GM23338 (cell line): ENCODE measurements around the gene PAX5. TPM values are rescaled to one million over a fixed set of nuclear protein-coding genes. Genes with fewer than 3 reads are reported as not detected.

ENCODE experiments used
- ATAC-seq: fragments of 200-7000 bp; cut with Tn5 transposase; 3 replicates; pipeline ENCODE4 v1.9.1; 2020
- DNase-seq: peaks from one replicate; pipeline ENCODE4 v3.0.0-alpha.2; 2015; ENCODE audit warnings: low spot score
- H2AFZ ChIP-seq: fragments of 200-600 bp; sonication (generic); 2 replicates; pipeline ENCODE4 v1.8.0; 2016; ENCODE audit warnings: antibody characterized with exemption, mild to moderate bottlenecking, moderate library complexity
- H3F3A ChIP-seq: fragments of 200-600 bp; sonication (generic); replicated peaks from 2 replicates; pipeline ENCODE4 v1.8.0; 2017; ENCODE audit warnings: antibody characterized with exemption, mixed run types, low read depth
- H3K27ac ChIP-seq: fragments of 200-600 bp; sonication (generic); 2 replicates; pipeline ENCODE4 v1.6.1; 2016; ENCODE audit warnings: low read depth
- H3K27me3 ChIP-seq: fragments of 200-600 bp; sonication (generic); 2 replicates; pipeline ENCODE4 v1.8.0; 2016; ENCODE audit warnings: mild to moderate bottlenecking, mixed run types, moderate library complexity; ENCODE audit not compliant: insufficient read depth
- H3K36me3 ChIP-seq: fragments of 200-600 bp; sonication (generic); 2 replicates; pipeline ENCODE4 v1.8.0; 2016; ENCODE audit warnings: mild to moderate bottlenecking; ENCODE audit not compliant: insufficient read depth
- H3K4me1 ChIP-seq: fragments of 200-600 bp; sonication (generic); 2 replicates; pipeline ENCODE4 v1.8.0; 2016; ENCODE audit warnings: mild to moderate bottlenecking, moderate library complexity; ENCODE audit not compliant: insufficient read depth
- H3K4me2 ChIP-seq: fragments of 200-600 bp; sonication (generic); 2 replicates; pipeline ENCODE4 v1.7.1; 2017; ENCODE audit warnings: mixed run types
- H3K4me3 ChIP-seq: fragments of 200-600 bp; sonication (generic); 2 replicates; pipeline ENCODE4 v1.6.1; 2016; ENCODE audit warnings: mixed run types
- H3K79me2 ChIP-seq: fragments of 200-600 bp; sonication (generic); replicated peaks from 2 replicates; pipeline ENCODE4 v1.8.0; 2017; ENCODE audit warnings: mild to moderate bottlenecking; ENCODE audit not compliant: insufficient read depth
- H3K9me2 ChIP-seq: fragments of 200-600 bp; sonication (generic); 2 replicates; pipeline ENCODE4 v1.8.0; 2017; ENCODE audit not compliant: insufficient read depth
- H4K20me1 ChIP-seq: fragments of 200-600 bp; sonication (generic); replicated peaks from 2 replicates; pipeline ENCODE4 v1.8.0; 2017; ENCODE audit warnings: mild to moderate bottlenecking; ENCODE audit not compliant: insufficient read depth
- H3K27ac Mint-ChIP-seq: 2 replicates; pipeline ENCODE4 v1.8.0; 2020; ENCODE audit warnings: inconsistent platforms, mild to moderate bottlenecking, moderate library complexity, mixed read lengths
- H3K27me3 Mint-ChIP-seq: 3 replicates; pipeline ENCODE4 v1.8.0; 2022; ENCODE audit warnings: low read depth, mild to moderate bottlenecking, moderate library complexity, mixed read lengths, inconsistent platforms; ENCODE audit not compliant: insufficient read depth, poor library complexity
- H3K36me3 Mint-ChIP-seq: 3 replicates; pipeline ENCODE4 v1.8.0; 2021; ENCODE audit warnings: low read depth, mild to moderate bottlenecking, inconsistent platforms, moderate library complexity, mixed read lengths
- H3K4me1 Mint-ChIP-seq: 3 replicates; pipeline ENCODE4 v1.8.0; 2020; ENCODE audit warnings: mild to moderate bottlenecking, inconsistent platforms, mixed read lengths
- H3K4me3 Mint-ChIP-seq: 3 replicates; pipeline ENCODE4 v1.8.0; 2021; ENCODE audit warnings: moderate library complexity, mild to moderate bottlenecking, inconsistent platforms, mixed read lengths
- H3K9me3 Mint-ChIP-seq: 3 replicates; pipeline ENCODE4 v1.8.0; 2020; ENCODE audit warnings: moderate library complexity, mild to moderate bottlenecking, inconsistent platforms, mixed read lengths
- EZH2 ChIP-seq: fragments of 200-600 bp; sonication (generic); IDR thresholded peaks from one replicate; pipeline ENCODE4 v1.8.0; 2017; ENCODE audit warnings: antibody characterized with exemption, mild to moderate bottlenecking, low read depth; ENCODE audit not compliant: unreplicated experiment
- EZH2phosphoT487 ChIP-seq: fragments of 200-600 bp; sonication (generic); IDR thresholded peaks from one replicate; pipeline ENCODE4 v1.8.1; 2018; ENCODE audit warnings: antibody characterized with exemption; ENCODE audit not compliant: unreplicated experiment
- JUNB ChIP-seq: IDR thresholded peaks from one replicate; pipeline ENCODE4 v1.6.1; 2016; ENCODE audit warnings: antibody characterized with exemption; ENCODE audit not compliant: unreplicated experiment
- NANOG ChIP-seq: IDR thresholded peaks from 2 replicates; pipeline ENCODE4 v1.6.1; 2016; ENCODE audit warnings: antibody characterized with exemption, borderline replicate concordance
- POLR2AphosphoS5 ChIP-seq: IDR thresholded peaks from 2 replicates; pipeline ENCODE4 v1.6.1; 2016; ENCODE audit warnings: antibody characterized with exemption, low read depth
- STAT1 ChIP-seq: IDR thresholded peaks from one replicate; pipeline ENCODE4 v1.6.1; 2016; ENCODE audit warnings: antibody characterized with exemption; ENCODE audit not compliant: unreplicated experiment
- ZNF114 ChIP-seq: fragments of 250-450 bp; sonication (Bioruptor Pico); IDR thresholded peaks from 2 replicates; pipeline ENCODE4 v1.5.0; 2020; ENCODE audit warnings: mild to moderate bottlenecking, moderate library complexity
- ZNF331 ChIP-seq: fragments of 250-450 bp; sonication (Bioruptor Pico); IDR thresholded peaks from 2 replicates; pipeline ENCODE4 v1.5.0; 2020; ENCODE audit warnings: low read depth, mild to moderate bottlenecking, moderate library complexity
- polyA plus RNA-seq: library from polyadenylated mRNA; unstranded; fragments of >200 nt; fragmentation: Nextera tagmentation; extraction: Ambion mirVana; gene quantifications from 2 replicates; pipeline ENCODE4 v1.2.1, GENCODE V29; 2016
- total RNA-seq: library from RNA; depleted of rRNA; stranded (reverse); fragments of >200 nt; shearing (Covaris generic); gene quantifications from 2 replicates; pipeline ENCODE4 v1.2.3, GENCODE V29; 2014
- TF ChIP-seq, protein P1 (sequence below): IDR thresholded peaks from one replicate; pipeline ENCODE4 v1.6.1; 2018; ENCODE audit warnings: antibody characterized with exemption; ENCODE audit not compliant: unreplicated experiment
- TF ChIP-seq, protein P2 (sequence below): IDR thresholded peaks from 2 replicates; pipeline ENCODE4 v1.6.1; 2016; ENCODE audit warnings: antibody characterized with exemption
- TF ChIP-seq, protein P3 (sequence below), 2 experiments: fragments of 200-600 bp in 1 of 2; sonication (generic) in 1 of 2; conservative IDR thresholded peaks; 2 replicates each; pipeline versions ENCODE4 v1.5.1 to v1.6.1; 2016 to 2017; ENCODE audit warnings: antibody characterized with exemption in 2 of 2, low read depth in 2 of 2, mild to moderate bottlenecking in 2 of 2, moderate library complexity in 1 of 2
- TF ChIP-seq, protein P4 (sequence below): fragments of 250-450 bp; sonication (Bioruptor Pico); IDR thresholded peaks from 2 replicates; pipeline ENCODE4 v1.5.0; 2020; ENCODE audit warnings: mild to moderate bottlenecking, moderate library complexity

Gene PAX5
- total and polyA plus RNA-seq, 2 experiments from 2014 or later = 0.17 to 0.60 TPM

DNA sequence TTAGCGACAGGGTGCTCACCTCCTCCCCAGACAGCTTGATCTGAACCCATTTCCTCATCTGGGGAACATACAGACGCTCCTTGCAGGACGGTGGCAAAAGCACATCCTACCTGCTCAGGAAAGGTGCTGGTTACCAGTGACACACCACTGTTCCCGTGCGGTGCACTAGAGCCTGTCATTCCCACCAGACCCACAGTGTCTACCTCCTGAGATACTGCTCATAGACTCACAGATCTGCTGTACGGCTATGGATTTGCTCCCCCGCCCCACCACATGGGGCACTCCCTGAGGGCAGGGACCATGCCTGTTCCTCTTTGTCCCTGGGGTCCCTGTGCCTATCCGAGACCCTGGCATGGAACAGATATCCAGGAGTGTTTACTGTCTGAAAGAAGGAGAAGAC, 208.9 kb downstream of the PAX5 start (continued):
- TF ChIP-seq, protein P1, sequence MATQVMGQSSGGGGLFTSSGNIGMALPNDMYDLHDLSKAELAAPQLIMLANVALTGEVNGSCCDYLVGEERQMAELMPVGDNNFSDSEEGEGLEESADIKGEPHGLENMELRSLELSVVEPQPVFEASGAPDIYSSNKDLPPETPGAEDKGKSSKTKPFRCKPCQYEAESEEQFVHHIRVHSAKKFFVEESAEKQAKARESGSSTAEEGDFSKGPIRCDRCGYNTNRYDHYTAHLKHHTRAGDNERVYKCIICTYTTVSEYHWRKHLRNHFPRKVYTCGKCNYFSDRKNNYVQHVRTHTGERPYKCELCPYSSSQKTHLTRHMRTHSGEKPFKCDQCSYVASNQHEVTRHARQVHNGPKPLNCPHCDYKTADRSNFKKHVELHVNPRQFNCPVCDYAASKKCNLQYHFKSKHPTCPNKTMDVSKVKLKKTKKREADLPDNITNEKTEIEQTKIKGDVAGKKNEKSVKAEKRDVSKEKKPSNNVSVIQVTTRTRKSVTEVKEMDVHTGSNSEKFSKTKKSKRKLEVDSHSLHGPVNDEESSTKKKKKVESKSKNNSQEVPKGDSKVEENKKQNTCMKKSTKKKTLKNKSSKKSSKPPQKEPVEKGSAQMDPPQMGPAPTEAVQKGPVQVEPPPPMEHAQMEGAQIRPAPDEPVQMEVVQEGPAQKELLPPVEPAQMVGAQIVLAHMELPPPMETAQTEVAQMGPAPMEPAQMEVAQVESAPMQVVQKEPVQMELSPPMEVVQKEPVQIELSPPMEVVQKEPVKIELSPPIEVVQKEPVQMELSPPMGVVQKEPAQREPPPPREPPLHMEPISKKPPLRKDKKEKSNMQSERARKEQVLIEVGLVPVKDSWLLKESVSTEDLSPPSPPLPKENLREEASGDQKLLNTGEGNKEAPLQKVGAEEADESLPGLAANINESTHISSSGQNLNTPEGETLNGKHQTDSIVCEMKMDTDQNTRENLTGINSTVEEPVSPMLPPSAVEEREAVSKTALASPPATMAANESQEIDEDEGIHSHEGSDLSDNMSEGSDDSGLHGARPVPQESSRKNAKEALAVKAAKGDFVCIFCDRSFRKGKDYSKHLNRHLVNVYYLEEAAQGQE = no peak

DNA sequence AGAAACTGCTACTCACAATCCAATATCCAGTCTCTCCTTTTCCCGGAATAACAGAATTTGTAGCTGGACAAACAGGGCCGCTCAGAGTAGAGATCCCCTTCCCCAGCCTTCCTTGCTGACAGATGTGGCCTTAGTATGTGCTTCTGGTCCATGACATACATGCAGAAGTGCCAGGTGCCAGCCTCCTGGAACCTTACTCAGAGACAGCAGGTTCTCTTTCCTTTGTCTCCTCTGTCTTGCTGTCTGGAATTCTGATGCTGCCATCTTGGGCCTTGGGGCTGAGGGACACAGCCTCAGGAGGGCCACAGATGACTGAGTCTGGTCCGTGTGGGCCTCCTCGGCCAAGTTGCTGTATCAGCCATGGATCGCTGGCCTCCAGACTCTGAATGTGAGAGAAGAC, 210.1 kb downstream of the PAX5 start:
- H3K27ac Mint-ChIP-seq = no peak overlapping the region
- H3K36me3 Mint-ChIP-seq = no peaks in the 10 kb centered on the region; the same call in 2 of the 3 replicates
- Histone ChIP-seq H3K4me2 (no peak overlapping the region), H3K4me1 (peaks cover 8% of the 10 kb centered on the region; the same call in 1 of the 2 replicates), H3K27me3 (peaks cover 9% of the 10 kb centered on the region), H4K20me1 (no peaks in the 10 kb centered on the region), H3F3A (no peaks in the 10 kb centered on the region), H3K27ac (no peak overlapping the region), H2AFZ (no peak overlapping the region), H3K9me2 (no peaks in the 10 kb centered on the region), H3K4me3 (no peak overlapping the region), H3K36me3 (no peaks in the 10 kb centered on the region), H3K79me2 (no peaks in the 10 kb centered on the region)
- H3K4me3 Mint-ChIP-seq = no peak overlapping the region
- DNase-seq (no peak), ATAC-seq (no peak)
- peaks cover 4% of the 10 kb centered on the region for H3K27me3 Mint-ChIP-seq
- H3K4me1 Mint-ChIP-seq = peaks cover 24% of the 10 kb centered on the region
- H3K9me3 Mint-ChIP-seq = no peaks in the 10 kb centered on the region
- TF ChIP-seq NANOG (no peak), EZH2 (no peak), STAT1 (no peak), POLR2AphosphoS5 (no peak), JUNB (no peak), ZNF331 (no peak), EZH2phosphoT487 (no peak), ZNF114 (CRISPR knock-in tag) (no peak)
- TF ChIP-seq, protein P2, sequence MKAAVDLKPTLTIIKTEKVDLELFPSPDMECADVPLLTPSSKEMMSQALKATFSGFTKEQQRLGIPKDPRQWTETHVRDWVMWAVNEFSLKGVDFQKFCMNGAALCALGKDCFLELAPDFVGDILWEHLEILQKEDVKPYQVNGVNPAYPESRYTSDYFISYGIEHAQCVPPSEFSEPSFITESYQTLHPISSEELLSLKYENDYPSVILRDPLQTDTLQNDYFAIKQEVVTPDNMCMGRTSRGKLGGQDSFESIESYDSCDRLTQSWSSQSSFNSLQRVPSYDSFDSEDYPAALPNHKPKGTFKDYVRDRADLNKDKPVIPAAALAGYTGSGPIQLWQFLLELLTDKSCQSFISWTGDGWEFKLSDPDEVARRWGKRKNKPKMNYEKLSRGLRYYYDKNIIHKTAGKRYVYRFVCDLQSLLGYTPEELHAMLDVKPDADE = no peak
- TF ChIP-seq, protein P3, sequence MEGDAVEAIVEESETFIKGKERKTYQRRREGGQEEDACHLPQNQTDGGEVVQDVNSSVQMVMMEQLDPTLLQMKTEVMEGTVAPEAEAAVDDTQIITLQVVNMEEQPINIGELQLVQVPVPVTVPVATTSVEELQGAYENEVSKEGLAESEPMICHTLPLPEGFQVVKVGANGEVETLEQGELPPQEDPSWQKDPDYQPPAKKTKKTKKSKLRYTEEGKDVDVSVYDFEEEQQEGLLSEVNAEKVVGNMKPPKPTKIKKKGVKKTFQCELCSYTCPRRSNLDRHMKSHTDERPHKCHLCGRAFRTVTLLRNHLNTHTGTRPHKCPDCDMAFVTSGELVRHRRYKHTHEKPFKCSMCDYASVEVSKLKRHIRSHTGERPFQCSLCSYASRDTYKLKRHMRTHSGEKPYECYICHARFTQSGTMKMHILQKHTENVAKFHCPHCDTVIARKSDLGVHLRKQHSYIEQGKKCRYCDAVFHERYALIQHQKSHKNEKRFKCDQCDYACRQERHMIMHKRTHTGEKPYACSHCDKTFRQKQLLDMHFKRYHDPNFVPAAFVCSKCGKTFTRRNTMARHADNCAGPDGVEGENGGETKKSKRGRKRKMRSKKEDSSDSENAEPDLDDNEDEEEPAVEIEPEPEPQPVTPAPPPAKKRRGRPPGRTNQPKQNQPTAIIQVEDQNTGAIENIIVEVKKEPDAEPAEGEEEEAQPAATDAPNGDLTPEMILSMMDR (conservative IDR thresholded peaks at IDR 0.05; ENCODE audit: low read depth in 2 of 2) = no peak
- TF ChIP-seq, protein P4, sequence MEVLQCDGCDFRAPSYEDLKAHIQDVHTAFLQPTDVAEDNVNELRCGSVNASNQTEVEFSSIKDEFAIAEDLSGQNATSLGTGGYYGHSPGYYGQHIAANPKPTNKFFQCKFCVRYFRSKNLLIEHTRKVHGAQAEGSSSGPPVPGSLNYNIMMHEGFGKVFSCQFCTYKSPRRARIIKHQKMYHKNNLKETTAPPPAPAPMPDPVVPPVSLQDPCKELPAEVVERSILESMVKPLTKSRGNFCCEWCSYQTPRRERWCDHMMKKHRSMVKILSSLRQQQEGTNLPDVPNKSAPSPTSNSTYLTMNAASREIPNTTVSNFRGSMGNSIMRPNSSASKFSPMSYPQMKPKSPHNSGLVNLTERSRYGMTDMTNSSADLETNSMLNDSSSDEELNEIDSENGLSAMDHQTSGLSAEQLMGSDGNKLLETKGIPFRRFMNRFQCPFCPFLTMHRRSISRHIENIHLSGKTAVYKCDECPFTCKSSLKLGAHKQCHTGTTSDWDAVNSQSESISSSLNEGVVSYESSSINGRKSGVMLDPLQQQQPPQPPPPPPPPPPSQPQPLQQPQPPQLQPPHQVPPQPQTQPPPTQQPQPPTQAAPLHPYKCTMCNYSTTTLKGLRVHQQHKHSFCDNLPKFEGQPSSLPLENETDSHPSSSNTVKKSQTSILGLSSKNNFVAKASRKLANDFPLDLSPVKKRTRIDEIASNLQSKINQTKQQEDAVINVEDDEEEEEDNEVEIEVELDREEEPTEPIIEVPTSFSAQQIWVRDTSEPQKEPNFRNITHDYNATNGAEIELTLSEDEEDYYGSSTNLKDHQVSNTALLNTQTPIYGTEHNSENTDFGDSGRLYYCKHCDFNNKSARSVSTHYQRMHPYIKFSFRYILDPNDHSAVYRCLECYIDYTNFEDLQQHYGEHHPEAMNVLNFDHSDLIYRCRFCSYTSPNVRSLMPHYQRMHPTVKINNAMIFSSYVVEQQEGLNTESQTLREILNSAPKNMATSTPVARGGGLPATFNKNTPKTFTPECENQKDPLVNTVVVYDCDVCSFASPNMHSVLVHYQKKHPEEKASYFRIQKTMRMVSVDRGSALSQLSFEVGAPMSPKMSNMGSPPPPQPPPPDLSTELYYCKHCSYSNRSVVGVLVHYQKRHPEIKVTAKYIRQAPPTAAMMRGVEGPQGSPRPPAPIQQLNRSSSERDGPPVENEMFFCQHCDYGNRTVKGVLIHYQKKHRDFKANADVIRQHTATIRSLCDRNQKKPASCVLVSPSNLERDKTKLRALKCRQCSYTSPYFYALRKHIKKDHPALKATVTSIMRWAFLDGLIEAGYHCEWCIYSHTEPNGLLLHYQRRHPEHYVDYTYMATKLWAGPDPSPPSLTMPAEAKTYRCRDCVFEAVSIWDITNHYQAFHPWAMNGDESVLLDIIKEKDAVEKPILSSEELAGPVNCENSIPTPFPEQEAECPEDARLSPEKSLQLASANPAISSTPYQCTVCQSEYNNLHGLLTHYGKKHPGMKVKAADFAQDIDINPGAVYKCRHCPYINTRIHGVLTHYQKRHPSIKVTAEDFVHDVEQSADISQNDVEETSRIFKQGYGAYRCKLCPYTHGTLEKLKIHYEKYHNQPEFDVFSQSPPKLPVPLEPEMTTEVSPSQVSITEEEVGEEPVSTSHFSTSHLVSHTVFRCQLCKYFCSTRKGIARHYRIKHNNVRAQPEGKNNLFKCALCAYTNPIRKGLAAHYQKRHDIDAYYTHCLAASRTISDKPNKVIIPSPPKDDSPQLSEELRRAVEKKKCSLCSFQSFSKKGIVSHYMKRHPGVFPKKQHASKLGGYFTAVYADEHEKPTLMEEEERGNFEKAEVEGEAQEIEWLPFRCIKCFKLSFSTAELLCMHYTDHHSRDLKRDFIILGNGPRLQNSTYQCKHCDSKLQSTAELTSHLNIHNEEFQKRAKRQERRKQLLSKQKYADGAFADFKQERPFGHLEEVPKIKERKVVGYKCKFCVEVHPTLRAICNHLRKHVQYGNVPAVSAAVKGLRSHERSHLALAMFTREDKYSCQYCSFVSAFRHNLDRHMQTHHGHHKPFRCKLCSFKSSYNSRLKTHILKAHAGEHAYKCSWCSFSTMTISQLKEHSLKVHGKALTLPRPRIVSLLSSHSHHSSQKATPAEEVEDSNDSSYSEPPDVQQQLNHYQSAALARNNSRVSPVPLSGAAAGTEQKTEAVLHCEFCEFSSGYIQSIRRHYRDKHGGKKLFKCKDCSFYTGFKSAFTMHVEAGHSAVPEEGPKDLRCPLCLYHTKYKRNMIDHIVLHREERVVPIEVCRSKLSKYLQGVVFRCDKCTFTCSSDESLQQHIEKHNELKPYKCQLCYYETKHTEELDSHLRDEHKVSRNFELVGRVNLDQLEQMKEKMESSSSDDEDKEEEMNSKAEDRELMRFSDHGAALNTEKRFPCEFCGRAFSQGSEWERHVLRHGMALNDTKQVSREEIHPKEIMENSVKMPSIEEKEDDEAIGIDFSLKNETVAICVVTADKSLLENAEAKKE (CRISPR knock-in tag) = no peak
